NB4 (cell line): ENCODE results near the gene BRSK2.

Experiments
- DNase-seq: peaks from one replicate; pipeline ENCODE4 v3.0.0; 2010; ENCODE audit warnings: low read depth
- H3K4me3 ChIP-seq: one replicate; pipeline ENCODE4 v1.5.1; 2011; ENCODE audit warnings: mild to moderate bottlenecking, low read depth, low read length, moderate library complexity
- CTCF ChIP-seq: IDR thresholded peaks from one replicate; pipeline ENCODE4 v1.5.1; 2012; ENCODE audit warnings: low read depth, low read length
- MYC ChIP-seq: IDR thresholded peaks from 2 replicates; pipeline ENCODE4 v1.6.1; 2011; ENCODE audit warnings: low read depth, low read length
- POLR2A ChIP-seq: IDR thresholded peaks from 2 replicates; pipeline ENCODE4 v1.6.1; 2011; ENCODE audit warnings: mild to moderate bottlenecking; ENCODE audit not compliant: insufficient read length; ENCODE audit errors: extremely low read depth
- TF ChIP-seq, protein P1 (sequence below): IDR thresholded peaks from 2 replicates; pipeline ENCODE4 v1.6.1; 2011; ENCODE audit warnings: low read depth, low read length

BRSK2 gene

GRCh38 chr11:1395773-1396374 is 6.1 kb downstream of the BRSK2 start:
- no peak overlapping the region for H3K4me3 ChIP-seq
- DNase-seq = no peak
- TF ChIP-seq MYC (no peak), POLR2A (no peak), CTCF (no peak)
- TF ChIP-seq, protein P1, sequence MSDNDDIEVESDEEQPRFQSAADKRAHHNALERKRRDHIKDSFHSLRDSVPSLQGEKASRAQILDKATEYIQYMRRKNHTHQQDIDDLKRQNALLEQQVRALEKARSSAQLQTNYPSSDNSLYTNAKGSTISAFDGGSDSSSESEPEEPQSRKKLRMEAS = no peak

DNA sequence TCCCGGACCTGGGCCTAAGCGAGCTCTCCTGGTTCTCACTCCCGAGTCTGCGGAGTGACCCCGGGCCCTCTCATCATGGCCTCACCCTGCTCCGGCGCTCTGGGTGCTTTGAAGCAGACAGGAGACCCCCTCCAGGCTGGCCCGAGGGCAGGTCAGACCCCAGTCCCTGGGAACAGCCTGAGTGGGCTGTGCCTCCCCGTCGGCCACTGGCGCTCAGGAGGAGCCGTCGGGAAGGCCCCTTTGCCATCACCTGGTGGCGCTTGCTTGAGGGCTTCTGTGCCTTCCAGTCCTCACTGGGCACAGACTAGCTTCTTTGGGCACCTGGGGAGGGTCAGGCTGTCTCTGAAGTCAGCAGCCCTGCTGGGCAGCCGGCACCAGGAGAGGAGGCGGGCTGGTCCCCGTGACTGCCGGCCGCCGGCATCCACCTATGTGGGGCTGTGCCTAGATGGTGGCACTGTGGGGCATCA is 6.7 kb downstream of the BRSK2 start:
- no peak for DNase-seq
- no peak overlapping the region for H3K4me3 ChIP-seq
- TF ChIP-seq MYC (no peak), POLR2A (no peak), CTCF (no peak)
- TF ChIP-seq, protein P1 = no peak

- no peak for DNase-seq
- TF ChIP-seq MYC (no peak), CTCF (no peak)
- H3K4me3 ChIP-seq = no peak overlapping the region
These were observed 7.6 kb downstream of the BRSK2 start for GRCh38 chr11:1397146-1397861.

DNA sequence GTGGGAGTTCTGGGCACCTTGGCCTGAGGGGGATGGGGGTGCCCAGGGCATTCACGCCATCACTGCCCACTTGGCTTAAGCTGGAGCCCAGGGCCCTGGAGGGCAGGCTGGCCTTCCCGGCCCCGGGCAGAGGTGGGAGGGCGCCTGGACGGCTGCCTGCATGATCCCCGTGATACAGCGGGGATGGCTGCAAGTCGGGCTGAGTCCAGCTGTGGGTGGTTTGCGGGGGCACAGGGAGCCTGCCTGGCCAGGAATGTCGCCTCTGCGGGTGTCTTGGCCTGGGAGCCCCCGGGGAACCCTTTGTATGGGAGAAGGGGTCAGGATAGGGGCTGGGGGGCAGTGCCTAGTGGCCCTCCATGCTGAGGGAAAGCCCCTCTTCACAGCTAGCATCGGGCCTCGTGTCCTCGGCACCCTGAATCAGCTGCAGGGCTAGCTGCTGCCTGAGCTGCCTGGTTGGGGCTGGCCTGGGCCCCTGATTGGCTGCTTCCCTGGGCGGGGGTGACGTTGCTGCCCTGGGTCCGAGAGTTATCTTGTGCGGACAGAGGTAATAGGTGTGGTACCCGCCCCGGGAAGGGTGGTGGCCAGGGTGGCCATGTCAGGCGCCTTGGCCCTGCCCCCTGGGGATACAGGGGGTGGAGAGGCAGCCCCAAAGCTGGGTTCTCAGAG is 8.3 kb downstream of the BRSK2 start:
- TF ChIP-seq POLR2A (no peak), MYC (no peak), CTCF (no peak)
- TF ChIP-seq, protein P1 = no peak
- H3K4me3 ChIP-seq = no peak overlapping the region
- DNase-seq = no peak

DNA sequence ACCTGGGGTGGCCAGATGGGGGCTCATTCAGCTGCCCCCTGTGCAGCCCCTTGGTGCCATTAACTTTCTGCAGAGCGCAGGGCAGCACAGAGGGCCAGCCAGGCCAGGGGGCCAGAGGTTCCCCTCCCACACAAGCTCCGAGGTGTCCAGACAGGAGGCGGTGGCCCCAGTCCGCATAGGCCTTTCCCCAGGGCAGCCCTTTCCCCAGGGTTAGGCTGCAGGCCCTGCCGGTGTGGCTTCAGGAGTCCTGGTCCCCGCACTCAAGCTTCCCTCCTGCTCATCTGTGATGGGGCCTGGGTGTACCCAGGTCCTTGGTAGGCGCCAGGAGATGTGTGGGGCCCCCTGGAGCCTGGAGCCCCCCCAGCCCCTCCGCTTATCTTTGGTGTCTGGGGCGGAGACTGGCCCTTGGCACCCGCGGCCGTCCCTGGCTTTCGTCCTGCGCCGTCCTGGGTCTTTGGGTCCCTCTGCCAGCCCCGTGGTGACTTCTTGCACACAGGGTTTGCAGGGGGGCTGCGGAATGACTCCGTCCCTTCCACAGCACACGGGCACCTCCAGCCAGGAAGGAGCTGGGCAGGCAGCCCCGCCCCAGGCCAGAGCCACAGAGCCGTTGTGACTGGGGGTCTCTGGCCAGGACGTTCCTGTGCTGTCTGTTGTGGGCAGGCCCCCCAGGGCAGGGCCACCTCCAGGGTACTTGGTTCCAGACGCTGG is 8.9 kb downstream of the BRSK2 start:
- TF ChIP-seq CTCF = no peak
- TF ChIP-seq, protein P1 = no peak
- TF ChIP-seq MYC = no peak
- TF ChIP-seq POLR2A = no peak
- DNase-seq = no peak
- H3K4me3 ChIP-seq = no peak overlapping the region
